Measurements from ENCODE around the gene FBXO41.

- TF ChIP-seq ZNF263 (CRISPR knock-in tag; IDR thresholded peaks at IDR 0.05; ENCODE audit: borderline replicate concordance) (no peak), NFE2L1 (tag; IDR thresholded peaks at IDR 0.05; ENCODE audit: borderline replicate concordance, low read depth) (no peak)
- TF ChIP-seq, protein P1, sequence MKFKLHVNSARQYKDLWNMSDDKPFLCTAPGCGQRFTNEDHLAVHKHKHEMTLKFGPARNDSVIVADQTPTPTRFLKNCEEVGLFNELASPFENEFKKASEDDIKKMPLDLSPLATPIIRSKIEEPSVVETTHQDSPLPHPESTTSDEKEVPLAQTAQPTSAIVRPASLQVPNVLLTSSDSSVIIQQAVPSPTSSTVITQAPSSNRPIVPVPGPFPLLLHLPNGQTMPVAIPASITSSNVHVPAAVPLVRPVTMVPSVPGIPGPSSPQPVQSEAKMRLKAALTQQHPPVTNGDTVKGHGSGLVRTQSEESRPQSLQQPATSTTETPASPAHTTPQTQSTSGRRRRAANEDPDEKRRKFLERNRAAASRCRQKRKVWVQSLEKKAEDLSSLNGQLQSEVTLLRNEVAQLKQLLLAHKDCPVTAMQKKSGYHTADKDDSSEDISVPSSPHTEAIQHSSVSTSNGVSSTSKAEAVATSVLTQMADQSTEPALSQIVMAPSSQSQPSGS (CRISPR knock-in tag; IDR thresholded peaks at IDR 0.05): no peak
These were observed 76.0 kb downstream of the FBXO41 start for GRCh38 chr2:73208258-73208657.
